Measurements from ENCODE around the gene PJVK.
"Not testable (repeated sequence)": the region's sequence is repeated elsewhere in the genome, so short reads cannot be mapped to it uniquely, and the experiment has no call there.

The PJVK gene

GRCh38 chr2:178450774-178451525 is at the start of gene PJVK, which contains the start of gene PRKRA:
Gene PJVK, plus strand, starts transcription at chr2:178451378. Its CDS starts 2,032 bp downstream, at chr2:178453410.
Gene PRKRA, minus strand, starts transcription at chr2:178451175. Its CDS starts 145 bp downstream, at chr2:178451030.
- peak; percentile 96 for DNase-seq

GRCh38 chr2:178401994-178402437 is 49.2 kb upstream of the PJVK start:
- DNase-seq = no peak

- no peak for DNase-seq
These were observed 47.4 kb upstream of the PJVK start for GRCh38 chr2:178403671-178404306.

- peak; percentile 57 for DNase-seq
These were observed 46.8 kb upstream of the PJVK start for GRCh38 chr2:178404368-178404767.

- no peak for DNase-seq
These were observed 41.9 kb upstream of the PJVK start for GRCh38 chr2:178409261-178409660.

- DNase-seq = no peak
These were observed 39.1 kb upstream of the PJVK start for GRCh38 chr2:178412047-178412446.

GRCh38 chr2:178412453-178412852 is 38.7 kb upstream of the PJVK start:
- not testable (repeated sequence) for DNase-seq

- DNase-seq = peak; percentile 60
These were observed 37.5 kb upstream of the PJVK start for GRCh38 chr2:178413472-178414265.

GRCh38 chr2:178414266-178415247 is 36.6 kb upstream of the PJVK start:
- peak; percentile 95 for DNase-seq

GRCh38 chr2:178415979-178416378 is 35.2 kb upstream of the PJVK start:
- DNase-seq = no peak

- DNase-seq = no peak
These were observed 33.3 kb upstream of the PJVK start for GRCh38 chr2:178417916-178418315.

- DNase-seq = no peak
These were observed 32.8 kb upstream of the PJVK start for GRCh38 chr2:178418426-178418825.

GRCh38 chr2:178419123-178419522 is 32.1 kb upstream of the PJVK start:
- DNase-seq = peak; percentile 4

- DNase-seq = no peak
These were observed 30.6 kb upstream of the PJVK start for GRCh38 chr2:178420463-178420999.

GRCh38 chr2:178422097-178422496 is 29.1 kb upstream of the PJVK start:
- DNase-seq = no peak

GRCh38 chr2:178423746-178424145 is 27.4 kb upstream of the PJVK start:
- not testable (repeated sequence) for DNase-seq

- no peak for DNase-seq
These were observed 25.8 kb upstream of the PJVK start for GRCh38 chr2:178425255-178425827.

GRCh38 chr2:178426388-178426787 is 24.8 kb upstream of the PJVK start:
- no peak for DNase-seq

GRCh38 chr2:178427458-178427857 is 23.7 kb upstream of the PJVK start:
- no peak for DNase-seq

GRCh38 chr2:178428396-178428806 is 22.8 kb upstream of the PJVK start:
- DNase-seq = no peak

GRCh38 chr2:178429336-178429735 is 21.8 kb upstream of the PJVK start:
- DNase-seq = no peak

Data from DMS153 (cell line).